Left ventricle myocardium inferior (tissue), 1 donor: ENCODE results near the gene MCM8. TPM values are rescaled to one million over a fixed set of nuclear protein-coding genes. Genes with fewer than 3 reads are reported as not detected.
A peak's percentile ranks its signal among the peaks of the same experiment; 100 is the strongest.

Experiments used
- DNase-seq: peaks from one replicate; pipeline ENCODE4 v3.0.0-alpha.2; 2020
- H3K27ac ChIP-seq: fragments of 200-600 bp; replicated peaks from 2 replicates; pipeline ENCODE4 v1.8.0; 2021
- H3K27me3 ChIP-seq: fragments of 200-600 bp; 2 replicates; pipeline ENCODE4 v1.8.0; 2021; ENCODE audit warnings: low read depth
- H3K36me3 ChIP-seq: fragments of 200-600 bp; 2 replicates; pipeline ENCODE4 v1.8.0; 2021
- H3K4me1 ChIP-seq: fragments of 200-600 bp; 2 replicates; pipeline ENCODE4 v1.8.0; 2021
- H3K4me3 ChIP-seq: fragments of 200-600 bp; 2 replicates; pipeline ENCODE4 v1.8.0; 2021; ENCODE audit warnings: mild to moderate bottlenecking, moderate library complexity
- H3K9me3 ChIP-seq: fragments of 200-600 bp; replicated peaks from 2 replicates; pipeline ENCODE4 v1.8.0; 2021
- CTCF ChIP-seq: fragments of 200-600 bp; IDR thresholded peaks from 2 replicates; pipeline ENCODE4 v1.8.0; 2021; ENCODE audit warnings: antibody characterized with exemption, mild to moderate bottlenecking, borderline replicate concordance
- intact Hi-C: fragments of 100-400 bp; cut with micrococcal nuclease; formaldehyde crosslinking; loops from one replicate; pipeline ENCODE4 v1.11.0; 2022
- total RNA-seq: library from RNA; stranded (reverse); fragmentation: NEBNext Ultra II Directional; extraction: Animal tissue kit (Norgen Biotek cat#: 25700); gene quantifications from one replicate; pipeline ENCODE4 v1.2.1, GENCODE V29; 2021
- donor health status: DM: no; HTN: yes; CAD: no; lungs with severe emphysema.

MCM8 gene
- total RNA-seq, 1 donor from 2014 or later = 6.9 TPM

- H3K9me3 ChIP-seq = no peaks in the 10 kb centered on the region
- H3K4me3 ChIP-seq = peak overlapping the region; percentile 87
- peaks cover 35% of the 10 kb centered on the region for H3K36me3 ChIP-seq
- H3K27ac ChIP-seq = peak overlapping the region; percentile 92
- no peaks in the 10 kb centered on the region for H3K27me3 ChIP-seq
- TF ChIP-seq CTCF = no peak
- peaks cover 68% of the 10 kb centered on the region for H3K4me1 ChIP-seq
- intact Hi-C loops = no loop called here
- no peak for DNase-seq
Observed at GRCh38 chr20:6008254-6008653, 57.8 kb downstream of the MCM8 start.

GRCh38 chr20:6012179-6012578 is 61.7 kb downstream of the MCM8 start:
- peaks cover 59% of the 10 kb centered on the region for H3K36me3 ChIP-seq
- H3K27ac ChIP-seq = no peak overlapping the region
- TF ChIP-seq CTCF = no peak
- intact Hi-C loops = no loop called here
- no peak for DNase-seq
- peaks cover 66% of the 10 kb centered on the region for H3K4me1 ChIP-seq
- H3K4me3 ChIP-seq = no peak overlapping the region
- no peaks in the 10 kb centered on the region for H3K9me3 ChIP-seq
- no peaks in the 10 kb centered on the region for H3K27me3 ChIP-seq

- H3K4me3 ChIP-seq = no peak overlapping the region
- no peak for DNase-seq
- no peaks in the 10 kb centered on the region for H3K27me3 ChIP-seq
- TF ChIP-seq CTCF = no peak
- intact Hi-C loops = no loop called here
- peaks cover 59% of the 10 kb centered on the region for H3K36me3 ChIP-seq
- peak overlapping the region; percentile 7 for H3K27ac ChIP-seq
- H3K4me1 ChIP-seq = peaks cover 47% of the 10 kb centered on the region
- no peaks in the 10 kb centered on the region for H3K9me3 ChIP-seq
Observed at GRCh38 chr20:6014017-6014416, 63.6 kb downstream of the MCM8 start.

- no peaks in the 10 kb centered on the region for H3K27me3 ChIP-seq
- H3K36me3 ChIP-seq = peaks cover 55% of the 10 kb centered on the region
- intact Hi-C loops = no loop called here
- DNase-seq = no peak
- no peak overlapping the region for H3K27ac ChIP-seq
- no peak for TF ChIP-seq CTCF
- peaks cover 40% of the 10 kb centered on the region for H3K4me1 ChIP-seq
- no peak overlapping the region for H3K4me3 ChIP-seq
- H3K9me3 ChIP-seq = no peaks in the 10 kb centered on the region
Observed at GRCh38 chr20:6014957-6015356, 64.5 kb downstream of the MCM8 start.

- Histone ChIP-seq H3K4me3 (no peak overlapping the region), H3K27me3 (no peaks in the 10 kb centered on the region), H3K4me1 (peaks cover 29% of the 10 kb centered on the region), H3K27ac (no peak overlapping the region), H3K36me3 (peaks cover 34% of the 10 kb centered on the region), H3K9me3 (no peaks in the 10 kb centered on the region)
- no peak for TF ChIP-seq CTCF
- intact Hi-C loops = no loop called here
- no peak for DNase-seq
Observed at GRCh38 chr20:6017467-6017866, 67.0 kb downstream of the MCM8 start.

GRCh38 chr20:6017880-6018279 is 67.4 kb downstream of the MCM8 start:
- Histone ChIP-seq H3K36me3 (peaks cover 31% of the 10 kb centered on the region), H3K27ac (no peak overlapping the region), H3K9me3 (no peaks in the 10 kb centered on the region), H3K27me3 (no peaks in the 10 kb centered on the region), H3K4me3 (no peak overlapping the region), H3K4me1 (peaks cover 25% of the 10 kb centered on the region)
- TF ChIP-seq CTCF = no peak
- DNase-seq = no peak
- intact Hi-C loops = no loop called here
